ENCODE data around the gene IL17RD. TPM values are rescaled to one million over a fixed set of nuclear protein-coding genes. Genes with fewer than 3 reads are reported as not detected.

IL17RD gene
- total and polyA plus RNA-seq, 9 of the 15 experiments (the other 6 are each of a cell fraction or from before 2014, with no cell fraction given) = under 0.01 to 0.09 (median 0.04) TPM; not detected in 4

DNA sequence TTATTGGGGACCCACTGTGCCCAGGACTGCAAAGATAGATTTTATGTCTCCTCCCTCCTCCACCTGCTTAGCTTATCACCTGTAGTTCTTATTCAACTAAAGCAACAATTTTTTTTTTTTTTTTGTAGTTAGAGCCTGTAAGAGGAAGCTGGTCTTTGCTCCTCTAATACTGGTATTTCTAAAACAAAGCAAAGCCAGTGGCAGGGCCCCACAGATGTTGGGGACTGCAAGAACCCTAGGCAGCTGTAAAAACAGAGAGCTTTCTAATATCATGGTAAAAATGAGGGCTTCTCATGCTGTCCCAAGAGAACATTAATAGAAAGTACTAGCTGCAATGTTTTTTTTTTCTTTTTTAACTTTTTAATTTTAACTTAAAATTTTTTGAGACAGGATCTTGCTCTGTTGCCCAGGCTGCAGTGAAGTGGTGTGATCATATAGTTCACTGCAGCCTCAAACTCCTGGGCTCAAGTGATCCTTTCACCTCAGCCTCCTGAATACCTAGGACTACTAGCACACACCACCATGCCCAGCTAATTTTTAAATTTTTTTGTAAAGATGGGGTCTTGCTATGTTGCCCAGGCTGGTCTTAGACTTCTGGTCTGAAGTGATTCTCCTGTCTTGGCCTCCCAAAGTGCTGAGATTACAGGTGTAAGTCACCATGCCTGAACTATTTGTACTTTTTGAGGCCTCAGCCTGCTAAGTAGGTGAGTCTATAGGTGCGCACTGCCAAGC lies 77.6 kb downstream of the IL17RD start:
- no peaks in the 10 kb centered on the region for H3K36me3 ChIP-seq (ENCODE audit: control insufficient read depth, insufficient read depth, low read length)
- no peaks in the 10 kb centered on the region; a peak in 2 of 5 replicates for H3K27me3 ChIP-seq (ENCODE audit: control insufficient read depth in 2 of 2, insufficient read depth in 2 of 2, low read length in 2 of 2)
- no peak overlapping the region for H3K4me3 ChIP-seq
- H3K4me1 ChIP-seq (replicated peaks in 1 of 2; ENCODE audit: control insufficient read depth in 2 of 2, insufficient read depth in 2 of 2, low read length in 2 of 2) = no peaks in the 10 kb centered on the region
- H3K9me1 ChIP-seq (ENCODE audit: control insufficient read depth, insufficient read depth, low read length) = no peaks in the 10 kb centered on the region
- no peak overlapping the region for H3K9ac ChIP-seq (ENCODE audit: insufficient read depth in 1 of 2, low read depth in 2 of 2, low read length in 2 of 2)
- H3K9me3 ChIP-seq (replicated peaks; ENCODE audit: control insufficient read depth, insufficient read depth, low read depth, low read length) = no peaks in the 10 kb centered on the region
- TF ChIP-seq SRF (CRISPR knock-in tag; IDR thresholded peaks at IDR 0.05) = no peak
- TF ChIP-seq ZNF121 (CRISPR knock-in tag; conservative IDR thresholded peaks at IDR 0.05) = peak; percentile 64
- TF ChIP-seq, protein P1, sequence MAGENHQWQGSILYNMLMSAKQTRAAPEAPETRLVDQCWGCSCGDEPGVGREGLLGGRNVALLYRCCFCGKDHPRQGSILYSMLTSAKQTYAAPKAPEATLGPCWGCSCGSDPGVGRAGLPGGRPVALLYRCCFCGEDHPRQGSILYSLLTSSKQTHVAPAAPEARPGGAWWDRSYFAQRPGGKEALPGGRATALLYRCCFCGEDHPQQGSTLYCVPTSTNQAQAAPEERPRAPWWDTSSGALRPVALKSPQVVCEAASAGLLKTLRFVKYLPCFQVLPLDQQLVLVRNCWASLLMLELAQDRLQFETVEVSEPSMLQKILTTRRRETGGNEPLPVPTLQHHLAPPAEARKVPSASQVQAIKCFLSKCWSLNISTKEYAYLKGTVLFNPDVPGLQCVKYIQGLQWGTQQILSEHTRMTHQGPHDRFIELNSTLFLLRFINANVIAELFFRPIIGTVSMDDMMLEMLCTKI (IDR thresholded peaks at IDR 0.05; ENCODE audit: partially characterized antibody) = no peak
- TF ChIP-seq, protein P2, sequence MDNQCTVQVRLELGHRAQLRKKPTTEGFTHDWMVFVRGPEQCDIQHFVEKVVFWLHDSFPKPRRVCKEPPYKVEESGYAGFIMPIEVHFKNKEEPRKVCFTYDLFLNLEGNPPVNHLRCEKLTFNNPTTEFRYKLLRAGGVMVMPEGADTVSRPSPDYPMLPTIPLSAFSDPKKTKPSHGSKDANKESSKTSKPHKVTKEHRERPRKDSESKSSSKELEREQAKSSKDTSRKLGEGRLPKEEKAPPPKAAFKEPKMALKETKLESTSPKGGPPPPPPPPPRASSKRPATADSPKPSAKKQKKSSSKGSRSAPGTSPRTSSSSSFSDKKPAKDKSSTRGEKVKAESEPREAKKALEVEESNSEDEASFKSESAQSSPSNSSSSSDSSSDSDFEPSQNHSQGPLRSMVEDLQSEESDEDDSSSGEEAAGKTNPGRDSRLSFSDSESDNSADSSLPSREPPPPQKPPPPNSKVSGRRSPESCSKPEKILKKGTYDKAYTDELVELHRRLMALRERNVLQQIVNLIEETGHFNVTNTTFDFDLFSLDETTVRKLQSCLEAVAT (IDR thresholded peaks at IDR 0.05) = no peak
- ATAC-seq = no peak
- H4K20me1 ChIP-seq (replicated peaks; ENCODE audit: control insufficient read depth, insufficient read depth, low read length) = no peaks in the 10 kb centered on the region
- FAIRE-seq = no peak
- no peaks in the 10 kb centered on the region for H3K79me2 ChIP-seq (ENCODE audit: control insufficient read depth, insufficient read depth, low read length)
- no peak overlapping the region for H3K27ac ChIP-seq (ENCODE audit: extremely low read depth, low read depth, low read length)
- intact Hi-C loops (cut with micrococcal nuclease) = no loop called here
- in situ Hi-C loops (cut with MboI) = no loop called here
- 40% methylated on average over 1 of the region's 1 CpG for WGBS (ENCODE audit: insufficient coverage, low coverage, missing lambda C conversion rate)
- ChIA-PET POLR2A (interaction anchor here (1.3 kb wide), 1 partner anchor 8 kb away, joined by 3 read pairs; no protein-coding TSS in a partner anchor), CTCF (ENCODE audit: low intra/inter-chr PET ratio) (no interaction called here)
- no peak for DNase-seq (ENCODE audit: extremely low read depth in 1 of 4, low spot score in 3 of 4)
- H3K4me2 ChIP-seq (ENCODE audit: insufficient read depth, low read length) = no peak overlapping the region
- BruUV-seq (replicated peaks) = no TSS peak
- H2AFZ ChIP-seq (ENCODE audit: low read depth, low read length) = no peak overlapping the region

Measured in K562 (cell line).